ENCODE measurements around the gene MYL12B. TPM values are rescaled to one million over a fixed set of nuclear protein-coding genes. Genes with fewer than 3 reads are reported as not detected.

The MYL12B gene
- total RNA-seq, 2 experiments from 2014 or later, result 230 to 260 TPM

DNA sequence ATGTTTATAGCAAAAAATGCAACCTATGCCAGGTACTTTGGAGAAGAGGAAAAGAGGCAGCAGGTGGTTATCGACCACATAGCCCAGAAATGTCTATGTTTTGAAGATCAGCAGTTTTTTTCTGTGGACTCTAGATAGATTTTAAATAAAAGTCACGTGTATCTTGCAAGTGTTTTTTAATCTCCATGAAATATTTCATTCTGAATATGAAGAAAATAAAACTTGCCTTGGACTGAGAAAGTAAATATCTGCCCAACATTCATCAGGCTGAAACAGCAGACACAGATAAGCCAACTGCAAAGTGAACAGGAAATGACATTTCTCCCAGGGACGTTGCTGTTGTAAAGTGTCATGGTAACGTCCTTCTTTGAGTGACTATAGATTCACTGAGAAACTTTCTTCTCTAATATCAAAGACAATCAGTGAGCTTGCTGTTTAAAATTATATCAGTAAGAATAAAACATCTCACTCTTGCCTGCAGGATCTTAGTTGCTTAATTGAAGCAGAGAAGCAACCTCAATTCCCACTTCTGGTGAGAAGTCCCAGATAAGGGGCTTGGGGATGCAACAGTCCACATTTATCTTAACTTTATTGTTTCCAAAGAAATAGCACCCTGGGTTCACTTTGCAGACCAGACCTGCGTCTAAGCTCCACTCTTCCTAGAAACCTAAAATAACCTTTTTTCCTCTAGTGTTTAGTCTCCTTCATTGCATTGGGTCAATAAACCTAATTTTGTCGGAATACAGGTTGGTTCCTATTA, 48.5 kb upstream of the MYL12B start:
- no peak overlapping the region; the same call in 1 of the 2 replicates for H3K4me2 ChIP-seq (ENCODE audit: low read length)
- no peak overlapping the region for H3K4me3 ChIP-seq (ENCODE audit: low read depth, low read length, poor library complexity, severe bottlenecking)
- DNase-seq (ENCODE audit: low spot score), result peak; percentile 41
- ChIA-PET POLR2A (interaction anchor here (0.6 to 1.3 kb wide), 6 partner anchors 9 to 383 kb away, joined by 3 to 5 read pairs (median 4); no protein-coding TSS in a partner anchor), CTCF (ENCODE audit: unreplicated experiment) (no interaction called here)
- no peaks in the 10 kb centered on the region for H3K36me3 ChIP-seq (ENCODE audit: insufficient read depth, low read length)
- H3K9me2 ChIP-seq (ENCODE audit: insufficient read depth, low read length), result no peaks in the 10 kb centered on the region
- H3K9me3 ChIP-seq (ENCODE audit: low read length), result no peaks in the 10 kb centered on the region
- H3K79me2 ChIP-seq (ENCODE audit: insufficient read depth, low read depth, low read length), result no peaks in the 10 kb centered on the region
- BruUV-seq (replicated peaks), result no TSS peak
- TF ChIP-seq, protein P1, sequence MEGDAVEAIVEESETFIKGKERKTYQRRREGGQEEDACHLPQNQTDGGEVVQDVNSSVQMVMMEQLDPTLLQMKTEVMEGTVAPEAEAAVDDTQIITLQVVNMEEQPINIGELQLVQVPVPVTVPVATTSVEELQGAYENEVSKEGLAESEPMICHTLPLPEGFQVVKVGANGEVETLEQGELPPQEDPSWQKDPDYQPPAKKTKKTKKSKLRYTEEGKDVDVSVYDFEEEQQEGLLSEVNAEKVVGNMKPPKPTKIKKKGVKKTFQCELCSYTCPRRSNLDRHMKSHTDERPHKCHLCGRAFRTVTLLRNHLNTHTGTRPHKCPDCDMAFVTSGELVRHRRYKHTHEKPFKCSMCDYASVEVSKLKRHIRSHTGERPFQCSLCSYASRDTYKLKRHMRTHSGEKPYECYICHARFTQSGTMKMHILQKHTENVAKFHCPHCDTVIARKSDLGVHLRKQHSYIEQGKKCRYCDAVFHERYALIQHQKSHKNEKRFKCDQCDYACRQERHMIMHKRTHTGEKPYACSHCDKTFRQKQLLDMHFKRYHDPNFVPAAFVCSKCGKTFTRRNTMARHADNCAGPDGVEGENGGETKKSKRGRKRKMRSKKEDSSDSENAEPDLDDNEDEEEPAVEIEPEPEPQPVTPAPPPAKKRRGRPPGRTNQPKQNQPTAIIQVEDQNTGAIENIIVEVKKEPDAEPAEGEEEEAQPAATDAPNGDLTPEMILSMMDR (conservative IDR thresholded peaks at IDR 0.05; ENCODE audit: low read length), result no peak
- TF ChIP-seq EZH2phosphoT487 (IDR thresholded peaks at IDR 0.05; ENCODE audit: borderline replicate concordance, low read depth, low read length), result no peak
- H4K20me1 ChIP-seq (ENCODE audit: insufficient read depth, low read length), result no peaks in the 10 kb centered on the region
- no peak overlapping the region for H3K27ac ChIP-seq (ENCODE audit: low read depth, low read length, poor library complexity, severe bottlenecking)
- peaks cover 12% of the 10 kb centered on the region for H3K4me1 ChIP-seq (ENCODE audit: insufficient read depth, low read length, poor library complexity, severe bottlenecking)
- intact Hi-C loops (cut with micrococcal nuclease; ENCODE audit: unreplicated experiment), result no loop called here
- peak overlapping the region; percentile 84 for H2AFZ ChIP-seq (ENCODE audit: low read length)

DNA sequence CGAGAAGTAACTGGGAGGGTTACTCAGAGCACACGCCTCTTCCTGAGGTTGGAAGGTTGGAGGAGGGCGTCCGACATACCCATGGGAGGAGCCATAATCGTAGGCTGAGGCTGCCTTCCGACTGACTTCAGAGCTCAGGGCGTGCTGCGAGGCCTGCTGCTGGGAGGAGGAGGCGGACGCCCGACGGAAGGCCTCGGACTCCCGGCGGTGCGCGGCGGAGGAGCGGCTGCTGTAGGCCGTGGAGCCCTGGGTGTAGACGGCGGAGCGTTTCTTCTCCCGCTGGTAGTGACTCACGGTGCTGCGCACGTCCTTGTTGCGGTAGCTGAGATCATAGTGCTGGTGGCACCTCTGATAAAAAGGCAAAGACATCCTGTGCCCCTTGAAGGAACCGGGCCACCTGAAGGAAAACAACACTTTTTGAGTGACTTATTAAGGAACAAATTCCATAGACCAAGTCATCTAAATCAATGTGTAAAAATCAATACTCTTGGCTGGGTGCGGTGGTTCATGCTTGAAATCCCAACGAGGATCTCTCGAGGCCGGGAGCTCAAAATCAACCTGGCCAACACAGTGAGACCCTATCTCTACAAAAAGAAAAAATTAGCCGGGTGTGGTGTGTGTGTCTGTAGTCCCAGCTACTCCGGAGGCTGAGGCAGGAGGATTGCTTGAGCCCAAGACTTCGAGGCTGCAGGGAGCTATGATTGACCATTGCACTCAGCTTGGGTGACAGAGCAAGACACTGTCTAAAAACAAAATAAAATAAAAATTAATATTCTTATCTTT, 46.9 kb upstream of the MYL12B start:
- Histone ChIP-seq H3K27ac (ENCODE audit: low read depth, low read length, poor library complexity, severe bottlenecking) (no peak overlapping the region), H3K79me2 (ENCODE audit: insufficient read depth, low read depth, low read length) (no peaks in the 10 kb centered on the region), H3K4me3 (ENCODE audit: low read depth, low read length, poor library complexity, severe bottlenecking) (no peak overlapping the region), H3K36me3 (ENCODE audit: insufficient read depth, low read length) (no peaks in the 10 kb centered on the region), H3K4me2 (ENCODE audit: low read length) (no peak overlapping the region), H3K4me1 (ENCODE audit: insufficient read depth, low read length, poor library complexity, severe bottlenecking) (peaks cover 12% of the 10 kb centered on the region), H4K20me1 (ENCODE audit: insufficient read depth, low read length) (no peaks in the 10 kb centered on the region), H2AFZ (ENCODE audit: low read length) (no peak overlapping the region), H3K9me3 (ENCODE audit: low read length) (no peaks in the 10 kb centered on the region), H3K9me2 (ENCODE audit: insufficient read depth, low read length) (no peaks in the 10 kb centered on the region)
- ChIA-PET POLR2A (no interaction called here), CTCF (ENCODE audit: unreplicated experiment) (no interaction called here)
- BruUV-seq (replicated peaks), result no TSS peak
- DNase-seq (ENCODE audit: low spot score), result no peak
- intact Hi-C loops (cut with micrococcal nuclease; ENCODE audit: unreplicated experiment), result no loop called here
- no peak for TF ChIP-seq EZH2phosphoT487 (IDR thresholded peaks at IDR 0.05; ENCODE audit: borderline replicate concordance, low read depth, low read length)
- TF ChIP-seq, protein P1 (conservative IDR thresholded peaks at IDR 0.05; ENCODE audit: low read length), result no peak

Data from OCI-LY7 (cell line).